ENCODE measurements around the gene SLC16A7. TPM values are rescaled to one million over a fixed set of nuclear protein-coding genes. Genes with fewer than 3 reads are reported as not detected.

Gene SLC16A7
- polyA plus RNA-seq, 3 donors: 3.2 to 4.1 (median 3.4) TPM

DNA sequence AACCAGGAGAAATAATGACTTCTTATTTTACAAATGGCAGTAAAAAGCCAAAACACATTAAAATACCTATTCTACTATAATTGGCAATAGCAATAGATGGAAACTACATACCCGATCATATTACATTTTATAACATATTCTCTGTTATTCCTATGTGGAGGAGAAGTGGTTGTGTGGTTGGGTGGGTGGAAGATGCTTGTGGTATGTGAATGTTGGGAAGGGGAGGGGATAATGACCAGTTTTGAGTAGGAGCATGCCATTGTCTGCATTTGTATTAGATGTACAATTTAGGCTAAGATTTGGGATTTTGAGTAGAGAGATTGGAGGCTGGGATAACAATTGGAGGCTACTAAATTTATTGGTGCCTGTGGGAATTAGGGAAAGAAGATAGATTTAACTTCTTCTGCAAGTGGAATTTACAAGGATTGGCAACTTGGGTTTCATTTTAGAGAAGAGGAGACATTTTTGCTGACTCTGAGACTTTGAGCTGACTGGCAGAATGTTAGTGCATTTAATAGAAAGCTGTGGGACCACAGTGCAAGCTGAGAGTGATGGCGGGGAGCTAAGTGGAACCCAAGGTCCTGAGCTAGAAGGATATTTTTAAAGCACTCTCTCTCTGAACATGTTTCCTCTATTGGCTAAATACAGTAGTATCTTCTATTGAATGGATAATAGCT is 65.2 kb downstream of the SLC16A7 start:
- DNase-seq: no peak

DNA sequence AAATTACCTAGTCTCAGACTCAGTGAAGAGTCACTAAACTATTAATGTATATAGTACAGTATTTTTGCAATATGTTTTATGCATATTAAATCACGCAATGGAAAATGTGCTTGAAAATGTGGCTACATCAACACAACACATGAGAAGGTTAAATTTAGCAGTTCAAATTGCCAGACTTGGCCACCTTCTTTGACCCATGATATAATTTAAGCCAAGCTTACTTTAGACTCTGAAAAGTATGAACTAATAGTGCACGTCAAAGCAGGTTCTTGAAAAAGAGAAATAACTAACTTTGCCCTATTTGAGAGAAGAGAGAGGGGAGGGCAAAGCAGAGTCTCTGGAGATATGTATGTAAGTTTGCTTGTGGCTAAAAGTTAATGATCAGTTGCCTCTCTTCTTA is 68.7 kb downstream of the SLC16A7 start:
- no peak for DNase-seq

DNA sequence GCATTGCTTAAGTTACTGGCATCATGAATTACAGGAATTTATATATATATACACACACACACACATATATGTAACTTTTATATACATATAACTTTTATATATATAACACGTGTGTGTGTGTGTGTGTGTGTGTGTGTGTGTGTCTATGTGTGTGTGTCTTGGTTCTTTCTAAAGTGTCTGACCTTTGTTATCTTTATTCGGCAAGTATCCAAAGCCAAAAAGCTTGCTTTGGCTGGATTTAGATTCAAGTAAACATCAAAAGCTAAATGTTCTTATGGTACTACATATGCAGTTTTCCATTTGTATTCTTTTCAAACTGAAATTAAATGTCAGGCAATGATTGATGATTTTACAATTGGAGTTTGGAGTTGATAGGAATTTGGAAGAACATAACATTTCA is 69.9 kb downstream of the SLC16A7 start:
- DNase-seq: no peak

DNA sequence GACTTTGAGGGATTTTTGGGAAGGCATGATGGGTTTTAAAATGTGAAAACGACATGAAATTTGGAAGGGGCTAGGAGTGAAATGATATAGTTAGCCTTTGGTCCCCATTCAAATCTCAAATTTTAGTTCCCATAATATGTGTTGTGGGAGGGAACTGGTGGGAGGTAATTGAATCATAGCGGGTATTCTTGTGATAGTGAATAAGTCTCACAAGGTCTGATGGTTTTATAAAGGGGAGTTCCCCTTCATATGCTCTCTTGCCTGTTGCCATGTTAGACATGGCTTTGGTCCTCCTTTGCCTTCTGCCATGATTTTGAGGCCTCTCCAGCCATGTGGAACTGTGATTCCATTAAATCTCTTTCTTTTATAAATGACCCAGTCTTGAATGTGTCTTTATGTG is 72.8 kb downstream of the SLC16A7 start:
- DNase-seq: no peak

DNA sequence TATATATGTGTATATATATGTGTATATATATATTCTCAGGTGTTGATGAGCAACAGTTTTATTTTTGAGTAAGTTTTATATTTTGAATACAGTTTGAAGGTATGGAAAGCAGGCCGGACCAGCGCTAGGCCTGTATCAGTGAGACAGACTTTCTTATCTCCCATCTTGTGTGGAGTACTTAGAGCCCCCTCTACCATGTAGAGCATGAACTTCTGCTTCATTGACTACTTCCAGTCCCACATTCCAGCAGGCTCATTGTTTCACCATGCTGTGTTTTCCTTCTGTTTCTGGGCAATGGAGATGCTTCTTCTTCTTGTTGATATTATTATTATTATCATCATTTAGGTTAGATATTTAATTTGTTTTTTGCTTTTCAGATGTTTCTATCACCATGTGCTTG is 76.4 kb downstream of the SLC16A7 start:
- no peak for DNase-seq

DNA sequence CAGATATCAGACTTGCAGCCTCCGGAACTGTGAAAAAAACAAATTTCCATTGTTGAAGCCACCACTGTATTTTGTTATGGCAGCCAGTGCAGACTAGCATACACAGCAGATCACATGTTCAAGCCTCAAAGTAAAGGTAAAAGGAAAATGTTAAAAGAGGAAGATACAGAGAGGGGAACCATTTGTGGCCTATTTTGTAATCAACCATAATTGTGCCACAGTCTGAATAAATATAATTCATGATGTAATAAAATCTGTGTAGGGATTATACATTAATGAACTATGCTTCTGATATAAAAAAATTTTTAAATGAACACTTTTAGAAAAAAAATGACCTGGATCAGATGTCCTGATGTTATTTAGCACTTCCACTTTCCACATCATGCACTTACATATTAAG is 79.6 kb downstream of the SLC16A7 start:
- no peak for DNase-seq

DNA sequence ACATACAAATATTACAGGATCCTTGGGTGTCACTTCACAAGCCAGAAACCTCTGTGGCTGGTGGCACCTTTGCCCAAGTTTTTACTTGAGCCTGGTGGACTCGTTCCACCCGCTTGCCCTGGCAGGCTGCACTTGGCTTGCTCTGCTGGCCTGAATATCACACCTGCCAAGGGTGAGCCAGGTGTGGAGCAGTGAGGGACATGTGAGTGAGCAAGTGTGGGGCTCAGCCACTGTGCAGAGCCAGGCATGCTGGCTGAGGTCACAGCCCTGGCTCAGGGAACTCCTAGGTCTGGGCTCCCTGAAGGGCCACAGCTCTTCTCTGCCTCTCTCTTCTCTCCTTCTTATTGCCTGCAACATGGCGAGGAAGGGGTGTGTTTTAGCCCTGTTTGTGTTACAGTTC is 82.0 kb downstream of the SLC16A7 start:
- DNase-seq: no peak

DNA sequence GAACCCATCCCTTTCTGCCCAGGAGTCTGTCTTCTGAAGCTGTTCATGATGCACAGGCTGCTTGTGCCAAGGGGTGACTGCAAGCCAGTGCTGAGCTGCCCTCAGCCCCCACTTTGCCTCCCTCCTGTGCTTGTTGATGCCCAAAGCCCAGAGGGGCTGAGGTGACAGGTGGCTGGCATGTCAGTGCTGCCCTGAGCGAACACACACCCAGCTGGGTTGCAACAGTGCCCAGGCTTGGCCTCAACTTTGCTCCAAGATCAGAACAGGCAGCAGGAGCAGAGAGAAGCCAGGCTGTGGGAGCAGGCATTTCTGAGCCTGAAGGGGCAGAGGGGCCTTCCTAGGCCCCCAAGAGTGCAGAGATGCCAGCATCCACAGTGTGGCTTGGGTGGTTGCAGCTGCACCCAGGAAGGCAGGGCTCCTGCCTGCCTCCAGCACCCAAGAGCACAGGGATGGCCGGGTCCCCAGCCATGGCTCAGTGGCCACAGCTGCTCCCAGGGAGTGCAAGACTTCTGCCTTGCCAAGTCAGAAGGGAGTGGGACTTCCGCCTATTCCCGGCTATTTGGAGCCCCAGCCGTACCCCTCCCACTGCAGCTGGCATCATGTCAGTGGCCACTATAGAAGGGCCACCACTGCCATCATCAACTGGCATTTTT is 83.1 kb downstream of the SLC16A7 start:
- DNase-seq: no peak

DNA sequence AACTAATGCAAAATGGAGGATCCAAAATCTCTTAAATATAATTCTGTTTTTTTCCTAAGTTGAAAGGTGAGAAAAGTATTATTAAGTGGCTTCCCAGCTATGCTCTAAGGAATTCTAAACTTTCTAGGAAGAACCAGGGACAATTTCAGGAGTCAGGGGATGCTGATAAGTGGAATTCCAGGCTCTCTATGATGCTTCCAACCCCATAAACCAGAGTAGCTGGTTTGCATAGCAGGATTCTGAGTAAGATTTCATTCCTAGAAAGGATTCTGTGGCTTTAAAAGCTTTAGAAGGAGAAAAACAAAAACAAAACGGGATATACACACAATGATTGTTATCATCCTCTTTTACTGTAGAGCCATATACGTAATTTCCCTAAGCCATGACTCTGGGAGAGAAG is 93.9 kb downstream of the SLC16A7 start:
- no peak for DNase-seq

DNA sequence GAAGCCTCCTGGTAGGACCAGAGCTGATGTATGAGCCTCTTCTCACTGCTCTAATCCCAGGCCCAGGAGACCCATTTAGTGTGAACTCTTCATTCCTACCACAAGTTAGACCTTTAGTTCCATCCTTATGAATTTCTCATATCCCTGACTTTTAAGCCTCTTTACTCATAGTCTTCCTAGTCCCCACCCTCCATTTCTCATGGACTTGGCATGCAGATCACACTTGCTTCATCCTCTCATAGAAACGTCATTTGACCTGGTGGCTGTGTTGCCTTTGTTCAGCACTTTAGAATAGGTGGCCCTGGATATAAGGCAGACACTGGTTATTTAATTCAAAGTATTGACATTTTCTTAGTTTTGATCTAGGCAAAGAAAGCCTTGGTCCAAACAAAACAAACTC is 99.5 kb downstream of the SLC16A7 start:
- no peak for DNase-seq

DNA sequence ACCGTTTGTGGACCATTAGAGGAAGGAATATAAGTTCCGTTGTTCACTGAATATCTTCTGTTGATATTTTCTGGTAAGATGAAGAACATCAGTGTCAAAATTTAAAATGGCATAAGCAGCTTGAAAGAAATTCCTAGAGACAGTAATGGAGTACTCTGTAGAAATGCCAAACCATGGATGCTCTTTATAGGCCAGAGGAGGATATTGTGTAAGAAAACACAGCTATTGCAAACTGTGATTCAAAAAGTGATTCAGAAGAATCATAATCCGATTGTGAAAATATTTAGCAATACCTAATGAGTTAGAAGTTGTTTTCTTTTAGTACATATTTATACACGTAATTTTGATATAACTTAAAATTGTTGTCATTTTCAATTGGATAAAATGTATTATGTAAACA is 102.8 kb downstream of the SLC16A7 start:
- no peak for DNase-seq

DNA sequence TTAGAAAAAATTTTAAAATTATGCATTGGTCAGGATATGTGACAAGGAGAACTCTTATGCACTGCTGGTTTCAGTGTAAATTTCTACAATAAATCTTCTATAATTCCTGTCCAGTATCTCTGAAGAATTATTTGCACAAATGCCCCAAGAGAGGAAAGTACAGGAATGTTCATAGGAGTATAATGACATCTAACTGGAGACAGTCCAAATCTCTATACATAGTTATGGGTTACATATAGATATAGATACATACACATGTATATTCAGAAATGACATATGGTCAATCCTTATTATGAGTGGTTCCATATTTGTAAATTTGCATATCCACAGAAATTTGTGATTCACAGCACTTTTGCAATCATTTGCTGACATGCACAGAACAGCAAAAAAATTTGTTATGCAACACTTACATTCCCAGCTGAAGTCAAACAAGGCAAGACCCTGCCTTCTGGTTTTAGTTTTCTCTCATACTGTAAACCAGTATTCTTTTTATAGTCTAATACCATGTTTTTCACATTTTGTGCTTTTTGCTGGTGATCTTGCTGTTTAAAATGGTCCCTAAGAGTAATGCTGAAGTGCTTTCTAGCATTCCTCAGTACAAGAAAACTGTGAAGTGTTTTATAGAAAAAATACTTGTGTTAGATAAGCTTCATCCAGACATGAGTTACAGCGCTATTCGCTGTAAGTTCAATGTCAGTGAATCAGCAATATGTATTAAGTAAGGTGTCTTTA is 103.8 kb downstream of the SLC16A7 start:
- no peak for DNase-seq

DNA sequence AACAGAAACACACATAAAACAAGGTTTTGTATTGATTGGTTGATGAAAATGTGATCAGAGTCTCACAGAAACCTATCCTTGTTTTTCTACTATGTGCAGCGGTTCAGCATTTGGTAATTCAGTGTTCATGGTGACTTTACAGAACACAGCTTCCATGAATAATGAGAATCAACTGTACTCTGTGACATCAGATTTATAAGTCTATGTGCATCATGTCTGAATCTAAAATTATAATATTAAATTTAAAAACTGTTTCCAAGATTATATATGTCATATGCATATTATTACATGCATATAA is 104.3 kb downstream of the SLC16A7 start:
- DNase-seq: no peak

DNA sequence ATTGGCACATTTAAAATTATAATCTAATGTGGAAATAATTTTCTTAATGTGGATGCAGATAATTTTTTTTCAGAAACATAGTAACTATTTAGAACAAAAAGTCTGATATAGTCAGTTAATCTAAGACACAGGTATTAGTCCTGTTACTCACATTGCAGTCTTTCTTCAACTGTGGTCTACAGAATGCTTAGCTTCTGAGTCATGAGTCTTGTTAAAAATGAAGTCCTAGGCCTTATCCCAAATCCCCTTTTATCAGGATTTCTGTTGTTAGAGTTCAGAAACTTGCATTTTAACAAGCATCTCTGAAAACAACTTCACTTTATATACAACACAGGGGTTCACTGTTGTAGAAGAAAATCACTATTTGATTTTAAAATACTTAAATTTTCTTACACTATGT is 112.2 kb downstream of the SLC16A7 start:
- no peak for DNase-seq

DNA sequence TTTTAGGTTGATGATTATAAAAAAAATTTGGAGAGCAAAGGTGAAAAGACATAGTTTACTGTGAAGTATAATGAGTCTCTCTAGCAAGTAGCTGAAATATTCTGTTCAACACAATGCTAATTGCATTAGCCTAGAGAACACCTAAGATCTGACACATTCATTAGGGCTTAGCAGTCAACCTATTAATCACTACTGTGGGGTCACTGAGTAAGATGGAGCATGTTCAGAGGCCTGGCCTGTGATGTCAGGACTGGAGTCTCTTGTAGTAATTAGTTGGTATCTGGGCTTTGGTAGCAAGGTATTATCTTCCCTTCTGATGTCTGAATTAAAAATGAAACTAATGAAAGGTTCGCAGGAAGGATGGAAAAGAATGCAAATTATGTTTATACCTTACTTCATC is 112.7 kb downstream of the SLC16A7 start:
- DNase-seq: no peak

DNA sequence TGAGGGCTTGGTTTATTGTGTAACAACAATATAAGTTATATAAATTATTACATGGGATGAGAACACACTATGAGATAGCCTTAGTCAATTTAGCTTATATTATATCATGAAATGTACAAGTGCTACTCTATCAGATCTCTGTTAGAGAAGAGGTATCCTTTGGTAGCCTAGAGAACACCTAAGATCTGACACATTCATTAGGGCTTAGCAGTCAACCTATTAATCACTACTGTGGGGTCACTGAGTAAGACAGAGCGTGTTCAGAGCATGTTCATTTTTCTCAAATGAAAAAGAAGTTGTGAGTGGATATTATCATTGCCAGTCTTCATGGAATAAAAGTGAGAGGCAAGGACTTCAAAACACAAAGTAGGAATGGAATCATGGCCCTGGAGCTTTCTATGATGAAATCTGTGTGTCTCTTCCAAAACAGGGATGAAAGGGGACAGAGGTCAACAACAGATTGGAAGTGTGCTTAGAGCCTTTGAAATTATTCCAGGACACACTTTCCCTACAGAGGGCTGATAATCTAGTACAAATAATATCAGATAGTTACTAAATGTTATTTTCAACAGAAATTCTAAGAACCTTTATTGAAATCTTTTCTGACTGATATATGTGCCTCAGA is 114.3 kb downstream of the SLC16A7 start:
- no peak for DNase-seq

DNA sequence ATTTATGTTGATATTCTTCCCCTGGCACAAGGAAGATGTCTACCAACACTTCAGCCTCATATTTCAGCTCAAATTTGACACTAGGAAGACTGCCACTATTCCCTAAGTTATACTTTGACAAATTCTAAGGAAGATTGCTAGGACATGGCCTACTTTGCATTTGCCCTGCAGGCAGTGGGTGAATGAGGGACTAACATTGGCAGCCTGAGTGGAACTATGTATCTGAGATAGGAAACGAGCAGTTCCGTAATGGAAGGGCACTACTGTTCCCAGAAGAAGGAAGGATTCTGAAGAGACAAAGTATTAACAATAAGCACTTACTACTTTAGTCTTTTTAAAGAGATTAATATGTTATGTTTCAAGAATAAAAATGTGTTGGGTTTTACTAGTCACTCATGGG is 115.1 kb downstream of the SLC16A7 start:
- DNase-seq: no peak

DNA sequence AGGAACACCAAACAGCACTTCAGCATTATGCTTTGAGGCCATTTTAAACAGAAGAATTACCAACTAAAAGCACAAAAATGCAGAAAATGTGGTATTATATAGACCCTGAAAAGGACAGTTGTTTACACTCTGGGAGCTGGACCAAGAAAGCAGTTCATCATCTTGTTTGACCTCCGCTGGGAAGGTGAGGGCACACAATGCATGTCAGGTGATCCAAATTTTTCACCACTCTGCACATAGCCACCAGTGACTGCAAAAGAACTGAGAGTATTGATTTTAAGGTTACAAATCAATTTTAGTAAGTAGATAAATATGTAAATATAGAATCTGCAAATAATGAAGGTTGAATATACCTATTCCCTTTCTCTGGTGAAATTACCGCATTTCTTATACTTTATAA is 119.6 kb downstream of the SLC16A7 start:
- no peak for DNase-seq

DNA sequence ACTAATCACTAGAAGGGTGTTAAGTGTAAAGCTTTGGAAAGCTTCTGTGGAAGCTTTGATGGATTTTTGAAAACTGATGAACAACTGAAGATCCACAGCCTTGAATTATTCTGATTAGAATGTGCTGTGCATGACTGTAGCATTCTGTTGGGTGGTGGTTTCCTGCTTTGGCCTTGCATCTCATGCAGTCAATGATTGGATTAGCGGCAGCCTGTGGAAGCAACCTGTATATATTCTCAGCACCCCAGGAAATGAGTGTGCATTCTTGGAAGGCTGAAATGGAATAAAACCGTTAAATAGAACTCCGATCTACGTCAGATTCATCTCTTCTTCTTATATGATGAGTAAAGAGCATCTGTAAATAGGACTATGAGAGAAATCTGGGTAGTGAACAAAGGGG is 120.2 kb downstream of the SLC16A7 start:
- DNase-seq: no peak

DNA sequence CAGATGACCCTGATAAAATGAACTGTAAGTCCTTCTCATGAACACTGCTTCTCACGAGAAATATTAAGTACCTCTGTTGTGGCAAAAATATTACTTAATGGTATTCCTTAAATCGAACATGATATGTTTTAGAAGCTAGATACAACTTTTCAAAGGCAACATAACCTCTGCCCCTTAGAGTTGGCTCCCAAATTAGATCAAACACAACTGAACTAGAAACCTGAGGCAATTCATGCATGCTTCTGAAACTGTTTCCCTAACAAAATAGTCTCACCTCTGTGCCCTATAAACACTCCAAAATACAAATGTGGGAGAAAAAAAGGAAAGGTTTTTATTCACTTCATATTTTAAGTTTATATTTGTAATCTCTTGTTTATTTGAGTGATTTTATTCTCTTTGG is 121.6 kb downstream of the SLC16A7 start:
- DNase-seq: no peak

DNA sequence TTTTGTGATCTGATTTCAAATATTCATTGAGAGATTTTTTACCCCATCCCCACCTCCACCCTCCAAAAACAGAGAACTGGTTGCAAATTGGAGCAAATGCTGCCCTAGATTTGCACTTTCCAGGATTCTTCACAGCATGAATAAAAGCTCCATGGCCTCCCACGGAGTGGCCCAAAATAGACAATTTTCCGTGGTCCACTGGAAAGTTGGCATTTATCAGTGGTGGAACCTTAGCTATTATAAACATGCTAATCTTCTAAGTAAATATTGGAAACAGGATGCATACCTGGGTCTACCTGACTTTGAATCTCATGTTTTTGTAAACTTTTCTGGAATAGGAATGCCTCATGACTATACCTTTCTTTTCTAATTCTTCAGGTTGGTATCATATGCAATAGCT is 123.9 kb downstream of the SLC16A7 start:
- DNase-seq: no peak

DNA sequence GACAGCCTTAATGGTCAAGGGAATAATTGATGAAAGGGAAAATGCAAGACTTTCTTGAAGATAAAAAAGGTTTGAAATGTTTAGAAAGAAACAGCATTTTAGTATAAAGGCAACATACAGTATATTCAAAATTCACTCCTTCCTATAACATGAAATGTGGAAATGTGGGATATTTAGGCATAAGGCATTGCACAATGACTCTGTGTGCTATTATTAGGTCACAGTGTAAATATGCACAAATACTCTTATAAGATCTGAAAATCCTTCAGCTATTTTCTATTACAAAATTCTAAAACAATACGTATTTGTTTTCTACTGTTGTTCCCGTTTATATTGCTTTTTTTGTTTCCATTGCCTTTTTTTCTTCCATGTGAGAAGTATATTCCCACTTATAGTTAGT is 127.7 kb downstream of the SLC16A7 start:
- no peak for DNase-seq

DNA sequence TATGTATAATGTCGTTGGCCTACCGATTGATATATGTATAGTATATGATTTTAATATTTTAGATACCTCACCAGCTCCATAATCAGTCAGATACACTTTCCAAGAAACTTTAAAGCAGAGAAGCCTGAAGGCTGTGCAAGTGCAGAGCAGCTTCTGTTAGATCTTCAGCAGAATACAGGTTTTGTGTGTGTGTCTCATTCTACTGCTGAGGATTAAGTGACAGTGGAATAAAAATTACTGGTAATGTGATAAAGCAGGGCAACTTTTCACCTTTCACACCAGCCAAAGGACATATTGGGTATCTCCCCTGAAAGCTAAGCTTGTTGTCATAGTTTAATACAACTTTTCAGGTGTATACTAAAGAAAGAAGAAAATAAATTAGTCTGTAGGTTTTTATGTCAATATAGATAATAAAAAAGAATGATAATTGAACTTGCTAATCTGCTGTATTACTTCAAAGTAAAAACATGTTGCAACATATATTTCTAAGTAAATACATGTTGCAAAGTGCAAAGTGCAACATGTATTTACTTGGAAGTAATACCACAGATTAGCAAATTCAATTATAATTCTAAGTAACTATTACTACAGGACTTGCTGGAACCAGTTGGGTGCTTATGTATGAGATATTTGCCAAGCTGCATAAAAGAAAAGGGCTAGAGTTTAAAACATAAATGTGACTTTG is 128.3 kb downstream of the SLC16A7 start:
- no peak for DNase-seq

Measured in renal pelvis (tissue), 4 donors.